HEK293T (cell line): ENCODE data around the gene SLAMF6.
"Not testable (repeated sequence)": the region's sequence is repeated elsewhere in the genome, so short reads cannot be mapped to it uniquely, and the experiment has no call there.

ENCODE experiments used
- ARNT ChIP-seq: fragments of 450-650 bp; IDR thresholded peaks from 2 replicates; pipeline ENCODE4 v1.6.1; 2017; ENCODE audit warnings: mild to moderate bottlenecking
- BHLHE40 ChIP-seq: fragments of 450-650 bp; IDR thresholded peaks from 2 replicates; pipeline ENCODE4 v1.6.1; 2016; ENCODE audit warnings: mild to moderate bottlenecking, moderate library complexity, borderline replicate concordance
- CTBP1 ChIP-seq: fragments of 450-650 bp; IDR thresholded peaks from 2 replicates; pipeline ENCODE4 v1.6.1; 2016; ENCODE audit warnings: borderline replicate concordance
- ELF4 ChIP-seq: fragments of 450-650 bp; IDR thresholded peaks from 2 replicates; pipeline ENCODE4 v1.6.1; 2017; ENCODE audit warnings: antibody characterized with exemption
- FOXA1 ChIP-seq: fragments of 450-650 bp; IDR thresholded peaks from 2 replicates; pipeline ENCODE4 v1.6.1; 2016; ENCODE audit warnings: mild to moderate bottlenecking
- FOXK2 ChIP-seq: fragments of 450-650 bp; IDR thresholded peaks from 2 replicates; pipeline ENCODE4 v1.6.1; 2016; ENCODE audit warnings: mild to moderate bottlenecking
- FOXM1 ChIP-seq: fragments of 450-650 bp; IDR thresholded peaks from 2 replicates; pipeline ENCODE4 v1.6.1; 2017; ENCODE audit warnings: mild to moderate bottlenecking, borderline replicate concordance
- HDGF ChIP-seq: fragments of 450-650 bp; IDR thresholded peaks from 2 replicates; pipeline ENCODE4 v1.6.1; 2017; ENCODE audit warnings: antibody characterized with exemption, borderline replicate concordance
- LEF1 ChIP-seq: fragments of 450-650 bp; IDR thresholded peaks from 2 replicates; pipeline ENCODE4 v1.6.1; 2017; ENCODE audit warnings: mild to moderate bottlenecking, borderline replicate concordance
- NFRKB ChIP-seq: fragments of 450-650 bp; IDR thresholded peaks from 2 replicates; pipeline ENCODE4 v1.6.1; 2016; ENCODE audit warnings: mild to moderate bottlenecking, moderate library complexity
- SP1 ChIP-seq: fragments of 450-650 bp; IDR thresholded peaks from 2 replicates; pipeline ENCODE4 v1.6.1; 2017
- SUZ12 ChIP-seq: fragments of 450-650 bp; IDR thresholded peaks from 2 replicates; pipeline ENCODE4 v1.6.1; 2016; ENCODE audit warnings: mild to moderate bottlenecking
- TARDBP ChIP-seq: fragments of 450-650 bp; IDR thresholded peaks from 2 replicates; pipeline ENCODE4 v1.6.1; 2016
- ZNF384 ChIP-seq: fragments of 450-650 bp; IDR thresholded peaks from 2 replicates; pipeline ENCODE4 v1.6.1; 2016

DNA sequence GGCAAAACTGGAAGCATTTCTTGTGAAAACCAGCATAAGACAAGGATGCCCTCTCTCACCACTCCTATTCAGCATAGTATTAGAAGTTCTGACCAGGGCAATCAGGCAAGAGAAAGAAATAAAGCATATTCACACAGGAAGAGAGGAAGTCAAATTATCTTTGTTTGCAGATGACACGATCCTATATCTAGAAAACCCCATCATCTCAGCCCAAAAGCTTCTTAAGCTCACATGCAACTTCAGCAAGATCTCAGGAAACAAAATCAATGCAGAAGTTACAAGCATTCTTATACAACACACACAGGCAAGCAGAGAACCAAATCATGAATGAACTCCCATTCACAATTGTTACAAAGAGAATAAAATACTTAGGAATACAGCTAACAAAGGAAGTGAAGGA is 7.1 kb downstream of the SLAMF6 start:
- TF ChIP-seq SP1, BHLHE40, HDGF, ELF4, FOXM1, NFRKB, ARNT, TARDBP, SUZ12, CTBP1, FOXK2, FOXA1, ZNF384, LEF1: not testable (repeated sequence)
